Measurements from ENCODE around the gene UQCR11. TPM values are rescaled to one million over a fixed set of nuclear protein-coding genes. Genes with fewer than 3 reads are reported as not detected.

The UQCR11 gene
- 51.2 and 62.7 TPM in 2 replicates for total RNA-seq

DNA sequence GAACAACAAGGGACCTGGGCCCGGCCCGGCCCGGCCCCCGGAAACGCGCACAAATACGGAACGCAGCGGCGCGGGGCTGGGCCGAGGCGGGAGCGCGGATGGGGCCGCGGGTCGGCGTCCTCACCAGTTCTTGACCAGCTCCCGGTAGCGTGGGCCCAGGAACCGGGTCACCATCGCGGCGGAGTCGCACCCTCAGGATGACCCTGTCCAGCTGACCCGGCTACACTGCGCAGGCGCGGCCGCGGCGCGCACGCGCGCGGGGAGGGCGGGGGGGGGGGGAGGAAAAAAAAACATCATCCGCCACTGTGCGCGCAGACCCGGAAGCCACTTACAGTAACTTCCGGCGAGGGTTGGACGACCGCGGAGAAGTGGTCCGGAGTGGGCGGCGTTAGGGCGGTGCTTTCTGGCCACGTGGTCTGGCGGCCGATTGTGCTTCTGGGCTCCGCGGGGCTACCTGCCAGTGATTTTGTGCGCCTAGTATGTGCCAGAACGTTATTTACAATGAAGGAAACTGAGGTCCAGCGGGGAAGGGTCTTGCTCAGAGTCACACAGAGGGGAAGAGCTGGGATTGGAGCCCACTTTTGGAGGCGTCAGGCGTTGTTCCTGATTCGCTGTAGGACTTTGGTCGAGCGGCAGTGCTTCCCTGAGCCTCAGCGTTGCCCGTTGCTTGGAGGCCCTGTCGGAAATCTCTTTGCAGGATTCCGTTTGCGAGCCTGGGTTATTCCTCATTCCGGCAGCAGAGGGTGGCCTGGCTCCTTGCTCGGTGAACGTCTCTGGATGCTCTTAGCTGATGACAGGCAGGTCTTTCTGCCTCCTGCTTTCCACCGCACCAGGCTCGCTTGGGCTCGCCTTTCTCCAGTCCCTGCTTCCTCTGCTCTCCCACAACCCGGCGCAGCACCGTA lies at the start of gene UQCR11:
Gene UQCR11 (minus strand): TSS at position 227 of the 902 bp plus-strand sequence. CDS start 53 bp downstream, at position 174.

DNA sequence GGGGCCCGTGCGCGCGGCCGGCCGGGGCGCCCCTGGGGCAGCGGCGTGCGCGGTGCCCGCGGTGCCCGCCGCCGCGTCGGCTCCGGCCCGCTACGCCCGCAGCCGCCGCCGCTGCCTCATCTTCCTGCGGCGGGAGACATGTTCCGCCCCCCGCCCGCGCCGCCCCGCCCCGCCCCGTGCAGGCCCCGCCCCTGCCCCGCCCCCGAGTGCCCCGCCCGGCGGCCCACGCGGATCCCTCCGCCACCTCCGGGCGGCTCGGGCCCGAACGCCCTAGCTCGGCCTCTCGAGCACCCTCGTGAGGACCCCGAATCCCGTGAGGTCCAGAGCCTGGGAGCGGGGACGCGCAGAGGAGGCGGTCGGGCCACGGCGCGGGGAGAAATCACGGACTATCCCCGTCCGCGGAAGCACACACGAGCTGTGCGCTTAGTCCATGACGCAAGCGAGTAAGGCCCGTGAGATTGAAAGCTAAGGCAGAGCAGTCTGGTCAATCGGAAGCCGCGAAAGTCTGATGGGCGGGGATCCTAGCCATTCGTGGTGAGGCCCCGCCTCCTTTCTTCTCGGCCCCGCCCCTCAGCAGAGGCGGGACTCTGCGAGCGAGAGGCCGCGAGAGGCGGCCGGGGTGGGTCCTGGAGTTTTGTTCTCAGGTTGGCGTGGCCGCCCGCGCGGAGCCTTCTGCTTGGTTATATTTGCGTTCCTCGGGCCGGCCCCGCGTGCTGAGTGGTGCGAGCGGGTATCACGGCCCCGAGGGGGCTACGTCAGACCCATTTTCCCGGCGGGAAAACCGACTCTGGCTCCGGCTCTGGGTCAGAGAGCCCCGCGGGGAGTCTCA lies 47.4 kb upstream of the UQCR11 start, which contains the start of gene TCF3:
Gene TCF3 (minus strand): TSS at position 145 of the 829 bp plus-strand sequence. CDS start 2,367 bp downstream, outside the sequence.

DNA sequence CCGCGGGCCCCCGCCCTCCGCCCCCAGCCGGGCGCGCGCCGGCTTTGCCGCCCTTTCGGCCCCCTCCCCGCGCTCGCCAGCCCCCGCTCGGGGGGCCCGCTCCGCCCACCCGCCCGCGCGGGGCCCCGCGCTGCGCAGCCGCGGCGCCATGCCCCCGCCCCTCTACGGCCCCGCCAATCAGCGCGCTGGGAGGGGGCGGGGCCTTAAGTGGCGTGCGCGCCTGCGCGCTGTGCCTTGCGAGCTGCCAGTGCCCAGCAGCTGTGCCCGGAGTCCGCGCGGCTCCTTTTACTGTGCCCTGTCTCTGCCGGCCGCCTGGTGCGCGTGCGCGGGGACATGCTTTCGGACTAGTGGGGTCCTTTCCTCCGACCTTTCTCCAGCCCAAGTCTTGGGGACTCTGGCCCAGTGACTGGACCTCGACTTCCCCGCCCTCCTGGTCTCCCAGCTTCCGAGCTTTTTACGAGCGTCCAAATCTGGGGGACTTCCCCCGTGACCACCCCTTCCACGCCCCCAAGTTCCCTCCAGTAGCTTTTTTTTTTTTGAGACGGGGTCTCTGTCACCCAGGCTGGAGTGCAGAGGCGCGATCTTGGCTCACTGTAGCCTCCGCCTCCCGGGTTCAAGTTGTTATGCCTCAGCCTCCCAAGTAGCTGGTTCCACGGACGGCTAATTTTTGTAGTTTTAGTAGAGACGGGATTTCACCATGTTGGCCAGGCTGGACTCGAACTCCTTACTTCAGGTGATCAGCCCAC lies 12.3 kb downstream of the UQCR11 start, which contains the start of gene MBD3:
Gene MBD3 (minus strand): TSS at position 111 of the 746 bp plus-strand sequence. CDS start 234 bp downstream, outside the sequence.

DNA sequence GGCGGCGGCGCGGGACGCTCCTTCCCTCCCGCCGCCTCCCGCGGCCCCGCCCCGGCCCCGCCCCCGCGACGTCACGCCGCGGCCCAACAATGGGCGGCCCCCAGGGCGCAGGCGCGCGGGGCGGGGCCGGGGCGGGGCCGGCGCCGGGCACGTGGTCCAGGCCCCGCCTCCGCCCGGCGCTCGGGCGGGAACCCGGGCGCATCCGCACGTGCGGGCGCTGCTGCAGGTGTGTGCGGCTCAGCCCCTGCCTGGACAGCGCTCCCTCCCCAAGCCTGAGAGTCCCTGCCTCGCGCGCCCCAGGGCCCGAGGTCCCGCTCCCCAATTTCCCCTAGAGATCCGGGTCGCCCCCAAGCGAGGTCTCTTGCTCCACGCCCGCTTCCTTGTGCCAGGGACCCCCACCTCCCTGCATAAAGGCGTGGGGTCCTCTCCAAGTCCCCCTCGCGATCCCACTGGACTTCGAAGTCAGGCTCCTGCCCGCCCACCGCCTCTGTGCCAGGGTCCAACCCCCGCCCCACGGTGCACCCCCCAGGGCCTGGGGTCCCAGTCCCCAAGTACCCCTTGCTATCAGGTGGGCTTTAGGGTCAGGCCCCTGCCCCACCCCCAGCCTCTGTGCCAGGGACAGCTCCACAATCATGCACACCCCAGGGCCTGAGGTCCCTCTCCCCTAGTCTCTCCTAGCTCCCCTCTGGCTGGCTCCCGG lies 36.8 kb downstream of the UQCR11 start, which contains the start of gene MEX3D:
Gene MEX3D (minus strand): TSS at position 6 of the 700 bp plus-strand sequence. CDS start 267 bp downstream, outside the sequence.

Other genes starting within 250 kb of the UQCR11 start
- 46.2 and 51.7 TPM in 2 replicates for gene NDUFS7, start 221.6 kb downstream of the UQCR11 start, total RNA-seq
- 26.1 and 38.8 TPM in 2 replicates for gene GAMT, start 203.9 kb downstream of the UQCR11 start, total RNA-seq
- gene DAZAP1, start 197.9 kb downstream of the UQCR11 start, total RNA-seq = 46.5 and 63.6 TPM in 2 replicates
- gene RPS15, start 167.1 kb downstream of the UQCR11 start, total RNA-seq = 311 and 346 TPM in 2 replicates
- gene APC2, start 155.3 kb downstream of the UQCR11 start, total RNA-seq = 0.13 and 0.20 TPM in 2 replicates
- 26.7 and 33.0 TPM in 2 replicates for gene C19orf25, start 126.2 kb downstream of the UQCR11 start, total RNA-seq
- 0.92 and 1.4 TPM in 2 replicates for gene PCSK4, start 115.1 kb downstream of the UQCR11 start, total RNA-seq
- gene REEP6, start 114.3 kb downstream of the UQCR11 start, total RNA-seq = 1.0 and 2.1 TPM in 2 replicates
- 4.6 and 8.1 TPM in 2 replicates for gene ADAMTSL5, start 92.4 kb downstream of the UQCR11 start, total RNA-seq
- gene PLK5, start 81.4 kb downstream of the UQCR11 start, total RNA-seq = 0.13 TPM in 1 of 2 replicates, not detected in the other
- gene MEX3D, start 37.1 kb downstream of the UQCR11 start, total RNA-seq = 27.8 and 50.2 TPM in 2 replicates
- gene MBD3, start 12.6 kb downstream of the UQCR11 start, total RNA-seq = 94.9 and 124 TPM in 2 replicates
- gene TCF3, start 47.2 kb upstream of the UQCR11 start, total RNA-seq = 62.4 and 117 TPM in 2 replicates
- not detected in 2 replicates for gene ONECUT3, start 148.0 kb upstream of the UQCR11 start, total RNA-seq
- gene ATP8B3, start 206.8 kb upstream of the UQCR11 start, total RNA-seq = 1.8 TPM in 2 replicates
- gene REXO1, start 243.0 kb upstream of the UQCR11 start, total RNA-seq = 7.6 and 14.9 TPM in 2 replicates